ENCODE results near the gene NAT16. TPM values are rescaled to one million over a fixed set of nuclear protein-coding genes. Genes with fewer than 3 reads are reported as not detected.

The NAT16 gene
- total RNA-seq, 4 donors from 2014 or later, result 0.29 to 1.4 TPM; not detected in 2

- H3K27ac ChIP-seq, result no peak overlapping the region
- H3K4me1 ChIP-seq, result peaks cover 0 to 8% of the 10 kb centered on the region in 2 donors
- intact Hi-C loops (cut with DNase I), result no loop called here
- no peaks in the 10 kb centered on the region for H3K36me3 ChIP-seq
- H3K27me3 ChIP-seq, result peaks cover 8% of the 10 kb centered on the region
- TF ChIP-seq CTCF (IDR thresholded peaks at IDR 0.05) (no peak), POLR2A (IDR thresholded peaks at IDR 0.05) (no peak)
- no peaks in the 10 kb centered on the region for H3K9me3 ChIP-seq
- DNase-seq, result no peak
- WGBS, 2 donors, result 69 to 72% methylated on average over 11 to 20 of the region's 21 CpGs
- no peak overlapping the region for H3K4me3 ChIP-seq (replicated peaks in 1 of 3)
These were observed 17.9 kb upstream of the NAT16 start for GRCh38 chr7:101197991-101198390.

- no peak overlapping the region for H3K27ac ChIP-seq
- H3K27me3 ChIP-seq, result no peaks in the 10 kb centered on the region
- H3K4me1 ChIP-seq, result no peaks in the 10 kb centered on the region
- intact Hi-C loops (cut with DNase I), result no loop called here
- DNase-seq, result no peak
- H3K9me3 ChIP-seq, result no peaks in the 10 kb centered on the region
- no peaks in the 10 kb centered on the region for H3K36me3 ChIP-seq
- WGBS, 2 donors, result 85 to 86% methylated on average over 17 of the region's 17 CpGs
- H3K4me3 ChIP-seq (replicated peaks in 1 of 3), result no peak overlapping the region
- no peak for TF ChIP-seq CTCF (IDR thresholded peaks at IDR 0.05)
- no peak for TF ChIP-seq POLR2A (IDR thresholded peaks at IDR 0.05)
These were observed 15.8 kb upstream of the NAT16 start for GRCh38 chr7:101195884-101196283.

GRCh38 chr7:101189109-101189508, 9.0 kb upstream of the NAT16 start:
- no peaks in the 10 kb centered on the region for H3K4me1 ChIP-seq
- intact Hi-C loops (cut with DNase I), result no loop called here
- TF ChIP-seq CTCF (IDR thresholded peaks at IDR 0.05), result no peak
- no peak for TF ChIP-seq POLR2A (IDR thresholded peaks at IDR 0.05)
- no peaks in the 10 kb centered on the region for H3K27me3 ChIP-seq
- no peak overlapping the region for H3K27ac ChIP-seq
- no peak overlapping the region for H3K4me3 ChIP-seq (replicated peaks in 1 of 3)
- no peaks in the 10 kb centered on the region for H3K36me3 ChIP-seq
- 86 to 87% methylated on average over 8 of the region's 8 CpGs for WGBS, 2 donors
- no peak for DNase-seq
- no peaks in the 10 kb centered on the region for H3K9me3 ChIP-seq

GRCh38 chr7:101186844-101187428, 6.8 kb upstream of the NAT16 start:
- Histone ChIP-seq H3K4me3 (replicated peaks in 1 of 3) (no peak overlapping the region), H3K9me3 (no peaks in the 10 kb centered on the region), H3K27me3 (no peaks in the 10 kb centered on the region), H3K36me3 (no peaks in the 10 kb centered on the region), H3K4me1 (no peaks in the 10 kb centered on the region), H3K27ac (no peak overlapping the region)
- intact Hi-C loops (cut with DNase I), result no loop called here
- DNase-seq, result no peak
- TF ChIP-seq POLR2A (IDR thresholded peaks at IDR 0.05) (no peak), CTCF (IDR thresholded peaks at IDR 0.05) (no peak)
- whole genome bisulfite sequencing, 2 donors, result 83 to 85% methylated on average over 4 of the region's 4 CpGs

GRCh38 chr7:101186194-101186593, 6.1 kb upstream of the NAT16 start:
- no peak for TF ChIP-seq POLR2A (IDR thresholded peaks at IDR 0.05)
- TF ChIP-seq CTCF (IDR thresholded peaks at IDR 0.05), result no peak
- H3K4me3 ChIP-seq (replicated peaks in 1 of 3), result no peak overlapping the region
- no peaks in the 10 kb centered on the region for H3K36me3 ChIP-seq
- 74 to 77% methylated on average over 6 of the region's 6 CpGs for WGBS, 2 donors
- peaks cover under 1% of the 10 kb centered on the region for H3K27me3 ChIP-seq
- no peak overlapping the region for H3K27ac ChIP-seq
- intact Hi-C loops (cut with DNase I), result no loop called here
- no peak for DNase-seq
- H3K4me1 ChIP-seq, result no peaks in the 10 kb centered on the region
- no peaks in the 10 kb centered on the region for H3K9me3 ChIP-seq
